HG03097 (cell line): ENCODE results near the gene IL11RA.
A peak's percentile ranks its signal among the peaks of the same experiment; 100 is the strongest.
"Not testable (repeated sequence)": the region's sequence is repeated elsewhere in the genome, so short reads cannot be mapped to it uniquely, and the experiment has no call there.

Source experiments
- ATAC-seq: cut with Tn5 transposase; IDR thresholded peaks from one replicate; pipeline ENCODE4 v1.9.1; 2021; ENCODE audit not compliant: unreplicated experiment, low FRiP score

The IL11RA gene

DNA sequence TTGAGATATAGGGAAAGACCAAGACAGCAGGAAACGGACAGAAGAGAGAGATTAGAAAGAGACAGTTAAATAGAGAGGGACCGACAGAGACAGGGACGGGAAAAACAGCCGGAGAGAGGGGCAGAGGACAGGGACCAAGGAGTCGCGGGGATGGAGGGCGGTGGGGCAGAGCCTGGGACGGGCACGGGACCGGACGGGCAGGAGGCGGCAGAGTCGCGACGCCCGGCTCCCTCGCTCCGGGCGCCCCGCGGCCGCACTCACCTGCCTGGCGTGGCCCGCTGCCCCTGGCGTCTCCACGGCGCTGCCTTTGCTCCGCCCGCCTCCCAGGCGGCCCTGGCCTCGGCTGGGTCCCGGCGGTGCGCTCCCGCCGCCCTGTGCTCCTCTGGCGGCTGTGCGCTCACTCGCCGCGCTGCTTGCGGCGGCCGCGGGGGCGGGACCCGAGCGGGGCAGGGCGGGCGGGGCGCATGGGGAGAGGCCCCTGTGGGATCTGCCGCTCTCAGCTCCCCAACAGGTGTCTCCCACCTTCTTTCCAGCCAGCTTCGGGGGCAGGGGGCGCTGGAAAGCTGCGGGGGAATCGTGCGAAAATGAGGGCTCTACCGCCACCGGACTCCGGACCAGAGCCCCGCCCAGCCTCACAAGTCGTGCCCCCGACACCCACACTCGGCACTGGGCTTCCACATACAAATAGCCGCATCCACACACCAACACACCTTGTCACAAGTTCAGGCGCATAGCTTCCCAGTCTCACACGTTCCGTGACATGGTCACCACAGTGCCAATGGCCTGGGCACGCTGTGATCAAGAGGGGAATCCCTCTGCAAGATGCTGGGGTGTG is 23.1 kb upstream of the IL11RA start, which contains the start of gene ARID3C:
Gene ARID3C, minus strand, starts transcription at position 411 of the 835 bp plus-strand sequence. CDS start 1,052 bp downstream, outside the sequence.
- ATAC-seq: no peak

DNA sequence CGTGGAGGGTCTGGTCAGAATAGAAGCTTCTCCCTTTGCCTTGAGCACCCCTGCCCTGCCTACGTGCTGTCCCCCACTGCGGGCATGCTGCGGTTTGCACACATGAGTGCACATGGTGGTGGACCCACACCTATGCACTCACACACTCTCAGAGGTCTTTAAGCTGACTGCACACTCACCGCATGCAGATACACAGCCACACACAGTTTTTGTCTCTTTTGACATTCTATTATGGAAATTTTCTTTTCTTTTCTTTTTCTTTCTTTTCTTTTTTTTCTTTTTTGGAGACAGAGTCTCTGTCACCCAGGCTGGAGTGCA is 22.5 kb upstream of the IL11RA start:
- no peak for ATAC-seq

DNA sequence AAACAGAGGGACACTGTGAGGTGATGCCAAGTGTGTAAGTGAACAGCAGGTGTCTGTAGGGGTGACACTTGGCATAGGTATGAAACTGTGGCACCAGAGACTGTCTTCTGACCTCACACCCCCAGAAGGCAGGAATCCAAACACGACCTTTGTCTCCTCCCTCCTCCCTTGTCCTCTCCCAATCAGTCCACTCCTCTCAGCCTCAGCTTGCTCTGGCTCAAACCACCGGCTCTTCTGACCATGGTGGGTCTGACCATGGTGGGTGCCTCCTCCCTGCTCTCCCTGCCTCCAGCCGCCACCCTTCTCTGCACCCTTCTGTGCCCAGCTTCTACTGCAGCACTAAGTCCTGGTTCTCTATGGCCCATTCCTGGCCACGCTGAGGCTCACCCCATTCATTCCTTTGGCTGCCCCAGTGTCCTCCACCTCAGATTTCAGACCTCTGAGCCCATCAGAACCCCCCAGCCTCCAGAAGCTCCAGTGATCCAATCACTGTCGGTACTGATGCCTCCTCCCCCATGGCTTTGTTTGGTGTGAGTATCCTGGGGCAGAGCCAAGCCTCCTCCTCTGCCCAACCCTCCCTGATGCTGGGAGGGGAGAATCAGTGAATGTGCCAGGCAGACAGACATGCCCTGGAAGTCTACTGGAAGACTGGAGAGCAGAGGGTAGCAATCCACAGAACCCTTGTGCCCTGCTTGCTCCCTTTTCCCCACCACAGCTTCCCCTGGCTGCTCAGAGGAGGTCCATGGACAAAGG is 21.4 kb upstream of the IL11RA start:
- ATAC-seq: no peak

DNA sequence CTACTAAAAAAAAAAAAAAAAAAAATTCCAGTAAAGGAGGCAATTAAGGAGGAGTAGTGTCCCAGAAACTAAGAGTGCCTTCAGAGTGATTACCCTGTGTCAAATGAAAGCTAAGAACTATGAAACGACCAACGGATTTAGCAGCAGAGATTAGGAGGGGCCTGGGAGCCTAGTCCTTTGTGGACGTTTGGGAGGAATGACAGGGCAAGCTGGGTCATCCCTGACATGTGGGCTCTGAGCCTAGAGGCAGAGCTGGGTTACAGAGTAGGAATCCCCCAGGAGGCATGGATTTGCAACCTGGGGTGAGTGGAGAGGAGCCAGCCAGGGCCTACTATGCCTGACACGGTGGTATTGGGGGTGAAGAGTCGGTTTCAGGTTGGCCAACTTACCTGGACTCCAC is 18.8 kb upstream of the IL11RA start:
- no peak for ATAC-seq

DNA sequence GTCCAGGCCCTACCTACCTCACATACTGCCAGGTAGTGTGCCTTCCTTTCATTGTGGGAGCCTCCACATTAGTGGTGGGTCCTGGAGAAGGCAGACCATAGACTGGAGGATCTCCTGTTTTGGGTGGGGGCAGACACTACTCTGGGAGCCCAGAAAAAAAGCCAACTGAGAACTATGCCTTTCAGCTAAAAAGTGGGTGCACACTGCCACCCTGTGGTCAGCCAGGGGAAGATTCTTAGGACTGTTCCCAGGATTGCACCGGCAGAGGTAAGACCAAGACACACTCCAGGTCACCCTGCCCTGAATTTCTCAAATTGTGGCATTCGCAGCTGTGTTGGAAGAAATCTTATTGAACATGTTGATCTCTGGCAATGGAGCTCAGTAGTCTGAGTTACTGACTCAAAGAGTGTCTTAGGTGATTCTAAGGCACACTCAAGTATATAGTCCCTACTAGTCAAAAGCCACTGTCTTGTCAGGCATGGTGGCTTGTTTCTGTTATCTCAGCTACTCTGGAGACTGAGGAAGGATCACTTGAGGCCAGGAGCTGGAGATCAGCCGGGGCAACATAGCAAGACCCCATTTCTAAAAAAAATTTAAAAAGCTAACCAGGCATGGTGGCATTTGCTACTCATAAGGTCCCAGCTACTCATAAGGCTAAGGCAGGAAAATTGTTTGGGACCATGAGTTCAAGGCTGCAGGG is 18.0 kb upstream of the IL11RA start:
- no peak for ATAC-seq

DNA sequence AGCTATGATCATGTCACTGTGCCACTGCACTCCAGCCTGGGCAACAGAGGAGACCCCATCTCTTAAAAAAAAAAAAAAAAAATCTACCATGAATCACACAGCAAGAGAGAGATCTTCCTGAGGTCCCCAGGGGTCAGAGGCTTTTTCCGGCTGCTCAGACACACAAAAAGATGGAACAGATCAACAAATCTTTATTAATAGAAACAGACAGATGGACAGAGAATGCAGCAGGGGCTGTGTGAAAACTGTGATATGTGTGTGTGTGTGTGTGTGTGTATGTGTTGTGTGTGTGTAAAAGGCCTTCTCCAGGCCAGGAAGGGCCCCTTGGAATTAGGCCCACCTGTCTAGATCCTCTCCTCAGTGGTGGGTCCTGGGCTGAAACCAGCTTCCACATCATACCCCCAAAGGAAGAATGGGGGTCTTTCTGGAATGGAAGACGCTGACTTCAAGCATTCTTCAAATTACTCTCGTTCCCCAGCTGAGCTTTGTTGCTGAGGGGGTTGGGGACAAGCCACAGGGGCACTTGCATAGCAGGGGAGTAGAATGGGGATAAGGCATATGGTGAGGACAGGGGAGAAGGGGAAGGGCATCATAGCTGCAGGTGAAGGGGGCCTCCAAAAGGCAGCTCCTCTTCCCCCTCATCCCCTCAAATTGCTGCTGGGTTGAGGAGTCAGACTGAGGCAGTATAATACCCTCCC is 17.3 kb upstream of the IL11RA start:
- ATAC-seq: no peak

DNA sequence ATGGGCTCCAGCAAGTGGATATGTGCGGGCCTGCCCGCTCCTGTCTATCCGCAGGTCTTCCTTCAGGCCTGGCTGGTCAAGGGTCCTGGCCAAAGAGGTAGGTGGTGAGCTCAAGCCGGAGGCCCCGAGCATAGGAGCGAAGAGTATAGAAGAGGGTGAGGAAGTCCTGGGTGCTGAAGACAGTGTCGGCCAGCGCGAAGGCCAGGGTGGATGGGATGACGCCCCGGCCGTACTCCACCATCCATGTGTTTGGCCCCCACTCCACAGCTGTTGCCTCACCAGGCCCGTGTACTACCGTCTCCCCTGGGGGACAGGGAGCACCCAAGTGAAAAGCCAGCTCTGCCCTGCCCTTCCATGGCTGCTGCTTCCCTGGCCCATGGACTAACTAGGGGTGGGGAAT is 16.4 kb upstream of the IL11RA start:
- ATAC-seq: no peak

DNA sequence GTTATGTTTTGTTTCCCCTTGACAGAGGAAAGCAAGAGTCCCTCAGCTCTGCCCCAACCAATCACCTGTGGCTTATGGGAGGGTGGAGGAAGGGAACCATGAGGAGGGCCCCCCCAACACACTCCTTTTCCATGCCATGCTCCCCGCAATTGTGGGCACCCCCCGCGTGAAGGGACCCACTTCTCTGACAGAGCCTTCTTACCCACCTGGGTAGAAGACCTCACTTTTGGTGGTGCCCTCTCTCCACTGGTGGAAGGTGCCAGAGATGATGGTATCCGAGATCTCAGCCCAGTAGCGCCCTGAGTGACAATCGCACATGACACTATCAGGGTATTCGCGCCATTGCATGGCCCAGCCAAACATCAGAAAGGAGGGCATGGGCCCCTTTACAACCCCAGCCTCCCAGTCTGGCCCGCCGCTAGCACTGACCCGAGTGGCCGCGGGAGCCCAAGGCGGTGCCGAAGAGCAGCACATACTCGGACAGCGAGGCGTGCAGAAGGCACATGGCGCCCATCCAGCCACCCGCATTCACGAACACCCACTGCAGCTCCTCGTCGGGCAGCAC is 15.1 kb upstream of the IL11RA start:
- ATAC-seq: no peak

DNA sequence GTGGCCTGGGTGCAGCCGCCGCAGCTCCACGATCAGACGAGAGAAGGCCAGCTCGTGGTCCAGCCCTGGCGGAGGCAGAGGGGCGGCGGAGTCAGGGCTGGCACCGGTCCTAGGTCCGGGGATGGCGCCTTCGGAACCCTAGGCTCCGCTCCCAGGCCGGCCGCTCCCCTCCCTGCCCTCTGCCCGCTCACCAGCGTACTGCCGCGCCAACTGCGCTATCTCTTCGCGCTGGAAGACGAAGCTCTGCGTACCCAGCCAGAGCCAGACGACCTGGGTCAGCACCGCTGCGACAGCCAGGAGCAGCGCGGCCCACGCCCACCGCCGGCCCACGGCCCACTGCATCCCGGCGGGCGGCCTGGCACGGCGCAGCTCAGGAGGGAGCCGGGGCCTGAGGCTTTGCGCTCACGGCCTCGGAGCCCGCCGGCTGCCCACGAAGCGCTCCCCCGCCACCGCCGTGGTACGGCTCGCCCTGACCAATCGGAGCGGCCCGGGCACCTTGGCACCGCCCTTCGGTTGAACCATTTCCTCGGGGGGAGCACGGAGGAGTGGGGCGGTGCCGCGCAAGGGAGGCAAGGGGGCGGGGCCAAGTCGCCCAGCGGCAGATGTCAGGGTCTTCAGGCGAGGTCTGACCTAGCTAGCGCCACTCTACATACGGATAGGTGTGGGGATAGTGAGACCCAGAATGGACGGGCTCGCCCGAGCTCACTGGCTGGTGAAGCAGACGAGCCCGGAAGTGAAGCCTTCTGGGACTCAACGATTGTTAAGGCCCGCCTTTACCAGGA is 14.4 kb upstream of the IL11RA start, which contains the start of gene SIGMAR1:
Gene SIGMAR1, minus strand, starts transcription at position 432 of the 782 bp plus-strand sequence. Its CDS starts 90 bp downstream, at position 342.
- peak; percentile 85 for ATAC-seq

DNA sequence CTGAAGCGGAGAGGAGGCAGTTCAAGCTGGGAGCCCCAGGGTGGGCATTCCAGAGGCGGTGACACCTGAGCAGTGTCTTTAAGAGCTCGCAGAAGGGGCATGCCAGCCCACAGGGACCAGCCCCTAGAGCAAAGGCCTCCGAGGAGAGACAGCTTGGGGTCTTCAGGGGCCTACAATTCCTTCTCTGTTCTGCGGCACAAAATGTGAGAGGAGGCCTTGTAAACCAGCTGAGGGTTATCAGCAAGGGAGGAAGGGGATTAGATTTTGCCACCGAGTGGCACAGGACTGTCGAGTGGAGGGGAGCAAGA is 13.9 kb upstream of the IL11RA start:
- no peak for ATAC-seq

DNA sequence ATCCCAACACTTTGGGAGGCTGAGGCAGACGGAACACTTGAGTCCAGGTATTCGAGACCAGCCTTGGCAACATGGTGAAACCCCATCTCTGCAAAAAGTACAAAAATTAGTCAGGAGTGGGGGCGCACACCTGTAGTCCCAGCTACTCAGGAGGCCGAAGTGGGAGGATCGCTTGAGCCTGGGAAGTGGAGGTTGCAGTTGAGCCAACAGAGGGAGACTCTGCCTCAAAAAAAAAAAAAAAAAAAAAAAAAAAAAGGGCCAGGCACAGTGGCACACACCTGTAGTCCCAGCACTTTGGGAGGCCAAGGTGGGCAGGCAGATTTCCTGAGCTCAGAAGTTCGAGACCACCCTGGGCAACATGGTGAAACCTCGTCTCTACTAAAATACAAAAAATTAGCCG is 12.7 kb upstream of the IL11RA start:
- ATAC-seq: not testable (repeated sequence)

DNA sequence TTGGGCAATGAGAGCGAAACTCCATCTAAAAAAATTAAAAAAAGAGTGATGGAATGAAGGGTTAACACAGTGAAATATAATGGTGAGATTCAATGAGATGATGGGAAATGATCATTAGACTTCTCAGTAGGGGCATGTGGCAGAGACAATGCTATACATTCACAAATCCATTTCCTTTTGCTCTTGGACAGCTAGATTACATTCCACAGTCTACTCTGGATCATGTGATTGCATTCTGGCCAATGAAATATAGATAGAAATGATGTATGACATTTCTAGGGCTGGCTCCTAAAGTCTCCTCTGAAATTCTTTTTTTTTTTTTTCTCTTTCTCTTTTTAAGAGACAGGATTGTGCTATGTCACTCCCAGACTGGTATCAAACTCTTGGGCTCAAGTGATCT is 9.3 kb upstream of the IL11RA start:
- no peak for ATAC-seq

DNA sequence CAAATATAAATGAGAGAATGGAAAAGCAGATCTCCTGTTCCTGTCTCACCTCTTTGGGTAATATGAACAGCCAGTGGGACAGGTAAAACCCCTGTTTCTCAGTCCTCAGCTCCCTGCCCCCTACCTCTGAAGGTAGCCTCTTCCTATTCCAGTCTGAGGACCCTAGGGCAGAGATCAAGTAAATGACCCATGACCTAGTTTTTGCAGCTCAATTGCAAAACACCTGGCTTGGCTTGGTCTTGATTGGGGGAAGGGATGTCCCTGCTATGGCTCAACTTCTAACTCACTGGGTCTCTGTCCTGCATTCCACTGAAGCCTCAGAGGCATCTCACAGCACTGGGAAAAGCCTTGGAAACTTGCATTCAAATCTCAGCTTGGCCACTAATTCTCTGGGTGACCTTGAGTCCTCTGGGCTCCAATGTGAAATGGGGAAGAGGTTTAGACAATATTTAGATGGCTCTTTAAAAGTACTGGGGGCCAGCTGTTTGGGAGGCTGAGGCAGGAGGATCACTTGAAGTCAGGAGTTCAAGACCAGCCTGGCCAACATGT is 7.1 kb upstream of the IL11RA start:
- ATAC-seq: no peak

DNA sequence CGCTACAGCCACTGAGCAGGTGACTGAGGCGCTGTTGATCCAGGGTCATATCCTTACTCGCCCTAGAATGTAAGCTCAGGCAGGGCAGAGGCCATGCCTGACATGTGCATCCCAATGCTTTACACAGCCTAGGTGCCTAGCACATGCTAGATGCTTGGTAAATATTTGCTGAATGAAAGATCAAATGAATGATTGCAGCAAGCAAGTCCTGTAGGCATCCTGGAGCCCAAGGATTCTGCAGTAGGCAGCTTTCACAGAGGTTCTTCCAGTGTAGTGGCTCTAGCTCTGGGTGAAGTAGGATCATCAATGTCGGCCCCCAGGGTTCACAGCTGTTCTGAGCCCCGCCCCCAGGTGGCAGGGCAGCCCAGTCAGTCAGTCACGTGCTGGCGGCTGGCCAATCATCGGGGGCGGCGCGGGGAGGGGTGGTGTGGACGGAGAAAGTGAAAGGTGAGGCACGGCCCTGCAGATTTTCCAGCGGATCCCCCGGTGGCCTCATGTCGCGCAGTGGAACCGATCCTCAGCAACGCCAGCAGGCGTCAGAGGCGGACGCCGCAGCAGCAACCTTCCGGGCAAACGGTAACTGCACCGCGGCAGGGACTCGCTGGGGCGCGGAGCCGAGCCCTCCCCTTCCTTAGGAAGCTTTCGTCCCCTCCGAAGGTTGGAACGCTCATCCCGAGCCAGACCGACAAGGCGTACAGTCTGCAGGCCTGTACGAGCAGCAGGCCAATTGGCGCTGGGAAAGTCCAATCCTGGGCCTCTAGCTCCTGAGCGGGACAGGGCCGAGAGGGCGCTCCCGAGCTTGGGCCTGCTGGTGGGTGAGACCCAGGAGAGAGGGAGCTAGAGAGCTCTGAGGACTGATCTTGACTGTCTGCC is 5.5 kb upstream of the IL11RA start, which contains the start of gene GALT:
Gene GALT, plus strand, starts transcription at position 465 of the 873 bp plus-strand sequence. Its CDS starts 30 bp downstream, at position 495.
- peak; percentile 82 for ATAC-seq

DNA sequence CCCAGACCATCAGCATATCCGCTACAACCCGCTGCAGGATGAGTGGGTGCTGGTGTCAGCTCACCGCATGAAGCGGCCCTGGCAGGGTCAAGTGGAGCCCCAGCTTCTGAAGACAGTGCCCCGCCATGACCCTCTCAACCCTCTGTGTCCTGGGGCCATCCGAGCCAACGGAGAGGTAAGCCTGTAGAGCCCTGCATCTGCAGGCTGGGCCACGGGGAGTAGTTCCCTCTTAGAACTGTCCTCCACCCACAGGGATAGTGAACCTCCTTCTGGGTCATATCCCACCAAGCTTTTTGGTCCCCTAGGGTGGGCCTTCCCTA is 4.9 kb upstream of the IL11RA start:
- ATAC-seq: peak; percentile 2

DNA sequence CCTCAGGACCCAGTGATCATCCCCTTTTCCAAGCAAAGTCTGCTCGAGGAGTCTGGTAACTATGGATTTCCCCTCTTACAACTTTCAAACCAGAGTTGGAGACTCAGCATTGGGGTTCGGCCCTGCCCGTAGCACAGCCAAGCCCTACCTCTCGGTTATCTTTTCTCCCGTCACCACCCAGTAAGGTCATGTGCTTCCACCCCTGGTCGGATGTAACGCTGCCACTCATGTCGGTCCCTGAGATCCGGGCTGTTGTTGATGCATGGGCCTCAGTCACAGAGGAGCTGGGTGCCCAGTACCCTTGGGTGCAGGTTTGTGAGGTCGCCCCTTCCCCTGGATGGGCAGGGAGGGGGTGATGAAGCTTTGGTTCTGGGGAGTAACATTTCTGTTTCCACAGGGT is 4.3 kb upstream of the IL11RA start:
- ATAC-seq: no peak

DNA sequence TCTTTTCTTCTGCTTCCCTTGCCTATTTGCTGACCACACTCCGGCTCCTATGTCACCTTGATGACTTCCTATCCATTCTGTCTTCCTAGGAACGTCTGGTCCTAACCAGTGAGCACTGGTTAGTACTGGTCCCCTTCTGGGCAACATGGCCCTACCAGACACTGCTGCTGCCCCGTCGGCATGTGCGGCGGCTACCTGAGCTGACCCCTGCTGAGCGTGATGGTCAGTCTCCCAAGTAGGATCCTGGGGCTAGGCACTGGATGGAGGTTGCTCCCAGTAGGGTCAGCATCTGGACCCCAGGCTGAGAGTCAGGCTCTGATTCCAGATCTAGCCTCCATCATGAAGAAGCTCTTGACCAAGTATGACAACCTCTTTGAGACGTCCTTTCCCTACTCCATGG is 3.3 kb upstream of the IL11RA start:
- ATAC-seq: no peak

DNA sequence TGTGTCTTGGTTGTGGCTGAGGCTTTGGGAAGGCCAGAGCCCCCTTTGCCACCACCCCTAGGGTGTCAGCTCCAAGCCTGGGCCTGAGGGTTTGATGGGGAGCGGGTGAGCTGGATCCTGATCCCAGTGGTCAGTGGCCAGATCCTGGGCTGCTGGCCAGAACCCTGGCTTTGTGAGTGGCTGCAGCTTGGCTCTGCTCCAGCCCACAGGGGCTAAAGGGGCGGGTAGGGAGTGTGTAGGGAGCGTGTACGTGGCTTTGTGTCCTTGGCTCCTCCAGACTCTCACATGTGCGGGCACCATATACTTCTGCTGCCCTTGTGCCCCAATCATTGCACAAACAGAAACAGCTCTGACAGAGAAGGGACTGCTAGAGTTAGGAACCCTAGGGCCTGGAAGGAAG is 1.2 kb upstream of the IL11RA start:
- ATAC-seq: no peak

DNA sequence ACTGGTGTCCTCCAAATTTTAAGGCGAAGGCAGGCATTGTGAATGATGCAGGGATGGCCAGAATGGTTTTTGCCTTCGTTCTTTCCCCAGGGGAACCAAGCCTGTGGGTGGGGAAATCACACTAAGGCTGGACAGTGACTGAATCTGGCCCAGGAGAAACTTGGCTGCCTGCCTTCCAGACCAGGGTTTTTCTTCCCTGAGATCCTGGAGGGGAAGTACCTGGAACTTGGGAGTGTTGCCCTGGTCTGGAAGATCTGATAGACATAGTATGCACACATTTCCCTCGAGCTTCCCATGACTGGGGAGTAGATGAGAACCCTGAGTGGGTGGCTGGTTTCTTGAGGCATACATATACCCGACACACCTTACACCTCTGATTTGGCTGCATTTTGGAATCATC is 664 bp upstream of the IL11RA start:
- ATAC-seq: no peak
